ENCODE measurements around the gene JCAD.

JCAD gene

DNA sequence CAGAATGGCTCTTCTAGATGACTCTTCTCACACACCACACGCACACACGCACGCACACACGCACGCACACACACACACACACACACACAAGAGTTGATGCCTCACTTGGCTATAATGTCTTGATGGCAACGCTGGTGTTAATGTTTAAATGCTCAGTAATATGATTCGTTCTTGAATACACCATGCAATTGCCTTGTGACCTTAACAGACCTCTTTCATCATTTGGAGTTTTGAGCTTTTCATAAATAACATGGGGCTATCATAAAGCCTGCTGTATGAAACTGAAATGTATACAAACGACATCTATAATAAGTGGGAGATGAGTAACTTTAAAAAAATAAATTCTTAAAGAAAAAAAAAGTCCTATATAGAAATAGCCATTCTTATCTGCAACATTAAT, 8.2 kb downstream of the JCAD start:
- no peaks in the 10 kb centered on the region for H3K4me1 ChIP-seq
- TF ChIP-seq, protein P1, sequence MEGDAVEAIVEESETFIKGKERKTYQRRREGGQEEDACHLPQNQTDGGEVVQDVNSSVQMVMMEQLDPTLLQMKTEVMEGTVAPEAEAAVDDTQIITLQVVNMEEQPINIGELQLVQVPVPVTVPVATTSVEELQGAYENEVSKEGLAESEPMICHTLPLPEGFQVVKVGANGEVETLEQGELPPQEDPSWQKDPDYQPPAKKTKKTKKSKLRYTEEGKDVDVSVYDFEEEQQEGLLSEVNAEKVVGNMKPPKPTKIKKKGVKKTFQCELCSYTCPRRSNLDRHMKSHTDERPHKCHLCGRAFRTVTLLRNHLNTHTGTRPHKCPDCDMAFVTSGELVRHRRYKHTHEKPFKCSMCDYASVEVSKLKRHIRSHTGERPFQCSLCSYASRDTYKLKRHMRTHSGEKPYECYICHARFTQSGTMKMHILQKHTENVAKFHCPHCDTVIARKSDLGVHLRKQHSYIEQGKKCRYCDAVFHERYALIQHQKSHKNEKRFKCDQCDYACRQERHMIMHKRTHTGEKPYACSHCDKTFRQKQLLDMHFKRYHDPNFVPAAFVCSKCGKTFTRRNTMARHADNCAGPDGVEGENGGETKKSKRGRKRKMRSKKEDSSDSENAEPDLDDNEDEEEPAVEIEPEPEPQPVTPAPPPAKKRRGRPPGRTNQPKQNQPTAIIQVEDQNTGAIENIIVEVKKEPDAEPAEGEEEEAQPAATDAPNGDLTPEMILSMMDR (IDR thresholded peaks at IDR 0.05; ENCODE audit: low read depth, low read length) = no peak
- H3K27me3 ChIP-seq = peaks cover 3% of the 10 kb centered on the region
- DNase-seq = no peak
- no peaks in the 10 kb centered on the region for H3K36me3 ChIP-seq
- no peaks in the 10 kb centered on the region for H3K9me3 ChIP-seq
- no peak overlapping the region for H3K4me3 ChIP-seq (ENCODE audit: low read depth, low read length)

DNA sequence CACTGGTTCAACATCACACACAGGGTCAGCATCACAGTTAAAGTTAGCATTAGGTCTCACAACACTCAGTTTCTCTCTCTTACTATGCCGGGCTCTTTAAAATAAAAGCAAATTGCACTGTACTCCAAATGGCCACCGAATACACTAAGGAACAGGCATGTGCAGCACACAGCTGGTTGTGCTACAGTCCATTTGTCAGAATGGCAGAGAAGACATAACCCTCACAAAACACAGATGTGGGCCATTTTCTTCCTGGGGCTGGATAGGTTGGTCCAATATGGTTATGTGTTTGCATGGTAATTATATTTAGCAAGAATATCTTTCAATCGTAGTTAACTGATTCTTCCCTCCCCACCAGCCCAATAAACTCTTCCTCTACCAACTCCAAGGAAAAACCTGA, 9.0 kb downstream of the JCAD start:
- DNase-seq = no peak
- Histone ChIP-seq H3K36me3 (no peaks in the 10 kb centered on the region), H3K4me1 (no peaks in the 10 kb centered on the region), H3K9me3 (no peaks in the 10 kb centered on the region), H3K4me3 (ENCODE audit: low read depth, low read length) (no peak overlapping the region), H3K27me3 (peaks cover 3% of the 10 kb centered on the region)
- TF ChIP-seq, protein P1 (IDR thresholded peaks at IDR 0.05; ENCODE audit: low read depth, low read length) = no peak

DNA sequence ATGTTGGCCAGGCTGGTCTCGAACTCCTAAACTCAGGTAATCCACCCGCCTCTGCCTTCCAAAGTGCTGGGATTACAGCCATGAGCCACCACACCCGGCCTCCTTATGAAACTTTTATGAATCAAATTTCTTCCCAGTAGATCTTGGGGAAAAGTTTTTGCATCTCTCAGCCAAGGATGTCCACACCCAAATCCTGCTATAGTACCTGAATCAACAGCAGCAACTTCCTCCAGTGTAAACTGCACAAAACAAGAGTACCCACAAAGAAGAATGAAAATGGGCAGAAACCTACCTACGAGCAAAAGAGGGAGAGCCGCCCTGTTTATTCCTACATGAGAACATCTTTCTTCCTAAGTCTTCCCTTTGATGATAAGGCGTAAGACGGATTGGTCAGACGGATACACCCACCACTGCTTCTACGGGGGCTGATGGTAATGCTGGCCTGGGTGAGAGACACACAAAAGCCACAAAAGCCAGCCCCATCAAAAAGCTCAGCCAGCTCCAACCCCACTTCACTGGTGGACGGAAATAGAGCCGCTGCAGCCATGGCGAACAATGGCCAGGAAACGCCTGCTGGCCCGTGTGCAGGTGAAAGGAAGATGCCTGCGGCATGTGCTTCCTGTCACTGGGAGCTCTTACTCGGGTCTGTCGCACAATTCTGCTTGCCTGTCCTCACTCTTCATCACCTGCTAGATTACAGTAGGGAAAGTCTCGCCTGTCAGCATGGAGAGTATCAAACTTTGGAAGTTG, 10.4 kb downstream of the JCAD start:
- DNase-seq = no peak
- no peaks in the 10 kb centered on the region for H3K9me3 ChIP-seq
- no peak overlapping the region for H3K4me3 ChIP-seq (ENCODE audit: low read depth, low read length)
- H3K4me1 ChIP-seq = no peaks in the 10 kb centered on the region
- no peaks in the 10 kb centered on the region for H3K36me3 ChIP-seq
- TF ChIP-seq, protein P1 (IDR thresholded peaks at IDR 0.05; ENCODE audit: low read depth, low read length) = no peak
- peaks cover 3% of the 10 kb centered on the region for H3K27me3 ChIP-seq

DNA sequence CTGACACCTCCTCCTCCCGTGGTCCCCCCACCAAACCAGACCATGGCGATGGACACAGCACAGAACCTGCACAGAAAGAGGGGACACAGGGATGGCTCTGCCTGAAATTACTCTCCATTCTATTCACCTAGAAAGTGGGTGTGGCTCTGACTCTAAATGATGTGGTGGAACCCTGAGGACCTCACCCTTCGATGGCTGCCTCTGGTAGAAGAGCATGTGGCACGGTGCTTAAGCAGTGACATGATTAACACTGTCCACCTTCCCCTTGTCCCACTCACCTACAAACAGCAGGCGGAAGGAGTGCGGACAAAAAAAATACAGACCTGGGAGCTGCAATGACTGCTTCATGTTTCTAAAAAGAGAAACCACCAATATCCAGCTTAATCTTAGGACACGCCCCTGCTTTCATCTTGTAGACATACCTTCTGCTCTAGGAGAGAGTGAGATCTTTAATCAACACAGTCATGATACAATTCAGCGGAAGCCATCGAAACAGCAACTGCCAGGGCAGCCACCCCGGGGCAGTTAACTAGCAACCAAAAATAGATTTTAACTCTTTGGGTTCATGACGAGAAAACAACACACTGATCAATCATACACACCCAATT, 11.4 kb downstream of the JCAD start:
- Histone ChIP-seq H3K9me3 (no peaks in the 10 kb centered on the region), H3K36me3 (no peaks in the 10 kb centered on the region), H3K4me3 (ENCODE audit: low read depth, low read length) (no peak overlapping the region), H3K4me1 (no peaks in the 10 kb centered on the region), H3K27me3 (peaks cover 3% of the 10 kb centered on the region)
- no peak for DNase-seq
- TF ChIP-seq, protein P1 (IDR thresholded peaks at IDR 0.05; ENCODE audit: low read depth, low read length) = no peak

DNA sequence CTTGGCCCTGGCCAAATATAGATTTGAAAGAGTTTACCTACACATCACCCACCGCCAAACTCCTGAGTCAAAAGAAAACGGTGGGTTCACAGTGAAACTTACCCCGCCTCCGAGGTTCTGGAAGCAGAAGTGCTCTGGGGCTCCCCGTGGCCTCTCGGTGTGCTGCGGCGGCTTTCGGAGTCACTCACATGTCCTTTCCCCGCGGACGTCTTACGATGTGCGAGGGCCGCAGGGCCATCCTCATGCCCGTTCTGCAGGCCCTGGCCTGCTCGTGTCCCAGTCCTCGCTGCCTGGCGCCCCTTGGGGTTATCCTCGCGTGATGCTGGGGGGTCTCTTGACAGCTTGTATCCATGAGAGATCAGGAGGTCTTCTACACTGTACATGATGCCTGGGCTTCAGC, 12.0 kb downstream of the JCAD start:
- H3K36me3 ChIP-seq = no peaks in the 10 kb centered on the region
- TF ChIP-seq, protein P1 (IDR thresholded peaks at IDR 0.05; ENCODE audit: low read depth, low read length) = no peak
- H3K4me1 ChIP-seq = no peaks in the 10 kb centered on the region
- no peaks in the 10 kb centered on the region for H3K9me3 ChIP-seq
- H3K4me3 ChIP-seq (ENCODE audit: low read depth, low read length) = no peak overlapping the region
- peaks cover 3% of the 10 kb centered on the region for H3K27me3 ChIP-seq
- DNase-seq = no peak

DNA sequence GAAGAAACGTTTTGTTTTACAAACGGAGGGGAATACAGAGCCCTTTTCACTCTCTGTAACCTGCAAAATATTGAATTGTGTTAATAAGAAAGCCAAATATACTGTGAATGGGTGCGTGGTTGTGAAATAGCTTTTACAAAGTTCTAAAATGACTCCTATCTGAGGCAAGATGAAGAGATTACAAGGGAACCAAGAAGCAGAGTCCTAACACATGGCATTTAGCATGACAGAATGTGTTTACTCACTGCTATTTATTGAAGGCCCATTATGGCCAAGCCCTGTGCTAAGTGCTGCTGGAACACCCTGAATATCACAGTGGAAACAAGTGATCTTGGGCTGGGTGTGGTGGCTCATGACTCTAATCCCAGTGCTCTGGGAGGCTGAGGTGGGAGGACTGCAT, 12.9 kb downstream of the JCAD start:
- TF ChIP-seq, protein P1 (IDR thresholded peaks at IDR 0.05; ENCODE audit: low read depth, low read length) = no peak
- H3K4me3 ChIP-seq (ENCODE audit: low read depth, low read length) = no peak overlapping the region
- H3K4me1 ChIP-seq = no peaks in the 10 kb centered on the region
- no peaks in the 10 kb centered on the region; the same call in none of the 2 replicates for H3K27me3 ChIP-seq
- H3K36me3 ChIP-seq = no peaks in the 10 kb centered on the region
- DNase-seq = no peak
- no peaks in the 10 kb centered on the region for H3K9me3 ChIP-seq

Measured in BE2C (cell line).